ENCODE measurements around the gene MAPK8.

- no peak for TF ChIP-seq CTCF (IDR thresholded peaks at IDR 0.05; ENCODE audit: low read depth, low read length)
- no peak for TF ChIP-seq MAX (IDR thresholded peaks at IDR 0.05; ENCODE audit: low read depth, low read length)
- no peak for TF ChIP-seq POLR2A (IDR thresholded peaks at IDR 0.05; ENCODE audit: extremely low read depth, insufficient read length)
Observed at GRCh38 chr10:48412081-48412480, 105.6 kb downstream of the MAPK8 start.
